Brain microvascular endothelial cell (primary cell): ENCODE data around the gene DUSP11.
"Not testable (repeated sequence)": the region's sequence is repeated elsewhere in the genome, so short reads cannot be mapped to it uniquely, and the experiment has no call there.

Experiments used
- DNase-seq: peaks from one replicate; pipeline ENCODE4 v3.0.0-alpha.2; 2020
- H3K27ac ChIP-seq: fragments of 250-450 bp; sonication (Bioruptor Pico); 2 replicates; pipeline ENCODE4 v1.5.1; 2020; ENCODE audit warnings: mild to moderate bottlenecking, moderate library complexity
- H3K27me3 ChIP-seq: fragments of 250-450 bp; sonication (Bioruptor Pico); replicated peaks from 2 replicates; pipeline ENCODE4 v1.5.1; 2020; ENCODE audit warnings: mild to moderate bottlenecking
- H3K36me3 ChIP-seq: fragments of 250-450 bp; sonication (Bioruptor Pico); replicated peaks from 2 replicates; pipeline ENCODE4 v1.5.1; 2020; ENCODE audit warnings: mild to moderate bottlenecking
- H3K4me3 ChIP-seq: 2 replicates; pipeline ENCODE4 v1.5.1; 2011; ENCODE audit warnings: low read depth, mild to moderate bottlenecking, control low read depth, low read length, moderate library complexity
- in situ Hi-C: cut with HindIII; loops from 2 replicates; pipeline ENCODE4 v1.10.0; 2017; ENCODE audit warnings: low sequenced_read_pairs, low pct_ligation_motif_present
- TF ChIP-seq, protein P1 (sequence below): IDR thresholded peaks from 2 replicates; pipeline ENCODE4 v1.5.1; 2011; ENCODE audit warnings: low read depth, mild to moderate bottlenecking, moderate library complexity, low read length, control low read depth, inconsistent platforms; ENCODE audit errors: missing control alignments

The DUSP11 gene

DNA sequence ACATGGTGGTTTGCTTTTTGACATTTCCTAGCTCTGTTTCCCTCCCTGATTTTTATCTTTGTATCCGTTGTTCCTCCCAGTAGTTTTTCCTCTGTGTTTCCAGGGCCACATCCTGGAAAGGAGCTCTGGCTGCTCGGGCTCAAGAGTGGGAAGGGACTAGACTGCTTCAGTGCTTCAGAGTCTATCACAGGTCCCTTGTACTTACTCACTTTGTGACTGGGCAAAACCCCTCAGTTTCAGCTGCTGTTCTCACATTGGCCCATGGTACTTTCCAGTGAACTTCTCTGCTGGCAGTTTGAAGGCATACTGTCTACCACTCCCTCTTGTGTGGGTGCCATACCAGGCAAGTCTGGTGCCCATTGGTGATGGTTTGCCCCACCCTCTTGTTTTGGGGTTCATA lies 41.3 kb upstream of the DUSP11 start:
- no peak overlapping the region for H3K27ac ChIP-seq
- no peak overlapping the region for H3K4me3 ChIP-seq
- TF ChIP-seq, protein P1, sequence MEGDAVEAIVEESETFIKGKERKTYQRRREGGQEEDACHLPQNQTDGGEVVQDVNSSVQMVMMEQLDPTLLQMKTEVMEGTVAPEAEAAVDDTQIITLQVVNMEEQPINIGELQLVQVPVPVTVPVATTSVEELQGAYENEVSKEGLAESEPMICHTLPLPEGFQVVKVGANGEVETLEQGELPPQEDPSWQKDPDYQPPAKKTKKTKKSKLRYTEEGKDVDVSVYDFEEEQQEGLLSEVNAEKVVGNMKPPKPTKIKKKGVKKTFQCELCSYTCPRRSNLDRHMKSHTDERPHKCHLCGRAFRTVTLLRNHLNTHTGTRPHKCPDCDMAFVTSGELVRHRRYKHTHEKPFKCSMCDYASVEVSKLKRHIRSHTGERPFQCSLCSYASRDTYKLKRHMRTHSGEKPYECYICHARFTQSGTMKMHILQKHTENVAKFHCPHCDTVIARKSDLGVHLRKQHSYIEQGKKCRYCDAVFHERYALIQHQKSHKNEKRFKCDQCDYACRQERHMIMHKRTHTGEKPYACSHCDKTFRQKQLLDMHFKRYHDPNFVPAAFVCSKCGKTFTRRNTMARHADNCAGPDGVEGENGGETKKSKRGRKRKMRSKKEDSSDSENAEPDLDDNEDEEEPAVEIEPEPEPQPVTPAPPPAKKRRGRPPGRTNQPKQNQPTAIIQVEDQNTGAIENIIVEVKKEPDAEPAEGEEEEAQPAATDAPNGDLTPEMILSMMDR: no peak
- no peaks in the 10 kb centered on the region for H3K27me3 ChIP-seq
- in situ Hi-C loops: no loop called here
- no peak for DNase-seq
- no peaks in the 10 kb centered on the region for H3K36me3 ChIP-seq

DNA sequence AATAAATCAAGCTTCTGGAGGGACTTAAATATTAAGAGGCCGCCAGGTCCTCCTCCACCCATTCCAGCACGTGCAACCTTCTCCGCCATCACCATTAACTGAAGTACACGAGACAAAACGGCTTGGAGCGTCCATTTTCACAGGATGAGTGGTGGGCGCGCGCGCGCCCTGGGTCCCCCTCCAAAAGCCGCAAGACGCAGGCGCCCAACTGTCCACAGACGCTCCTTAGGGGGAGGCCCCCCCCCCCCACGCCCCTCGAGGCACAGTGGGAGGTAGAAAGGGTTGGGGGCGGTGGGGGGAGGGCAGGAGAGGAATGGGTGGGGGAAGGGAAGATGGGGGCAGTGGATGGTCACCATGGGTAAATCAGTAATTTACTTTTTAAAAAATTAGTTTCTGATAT lies 38.4 kb upstream of the DUSP11 start:
- in situ Hi-C loops: no loop called here
- H3K36me3 ChIP-seq: no peaks in the 10 kb centered on the region
- H3K27ac ChIP-seq: no peak overlapping the region
- no peak overlapping the region for H3K4me3 ChIP-seq
- TF ChIP-seq, protein P1: no peak
- DNase-seq: no peak
- H3K27me3 ChIP-seq: peaks cover 2% of the 10 kb centered on the region

DNA sequence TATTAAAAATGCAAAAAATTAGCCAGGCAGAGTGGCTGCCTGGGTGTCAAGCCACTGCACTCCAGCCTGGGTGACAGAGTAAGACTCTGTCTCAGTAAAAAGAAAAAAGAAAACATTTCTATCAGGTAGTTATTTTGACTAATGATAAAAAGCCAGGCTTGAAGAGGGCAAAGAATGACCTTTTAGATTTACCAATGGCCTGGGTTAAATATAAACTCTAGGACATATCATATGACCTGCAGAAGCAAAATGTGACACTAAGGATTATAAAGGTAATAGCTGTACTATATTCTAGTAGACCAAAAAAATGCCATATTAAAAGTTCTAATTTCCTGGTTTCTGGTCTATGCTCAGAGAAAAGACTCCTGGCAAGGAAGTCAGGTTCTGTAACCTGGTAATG lies 32.7 kb upstream of the DUSP11 start:
- no peaks in the 10 kb centered on the region for H3K36me3 ChIP-seq
- in situ Hi-C loops: no loop called here
- H3K27ac ChIP-seq: no peak overlapping the region
- H3K27me3 ChIP-seq: peaks cover 2% of the 10 kb centered on the region
- DNase-seq: no peak
- TF ChIP-seq, protein P1: no peak
- no peak overlapping the region for H3K4me3 ChIP-seq

DNA sequence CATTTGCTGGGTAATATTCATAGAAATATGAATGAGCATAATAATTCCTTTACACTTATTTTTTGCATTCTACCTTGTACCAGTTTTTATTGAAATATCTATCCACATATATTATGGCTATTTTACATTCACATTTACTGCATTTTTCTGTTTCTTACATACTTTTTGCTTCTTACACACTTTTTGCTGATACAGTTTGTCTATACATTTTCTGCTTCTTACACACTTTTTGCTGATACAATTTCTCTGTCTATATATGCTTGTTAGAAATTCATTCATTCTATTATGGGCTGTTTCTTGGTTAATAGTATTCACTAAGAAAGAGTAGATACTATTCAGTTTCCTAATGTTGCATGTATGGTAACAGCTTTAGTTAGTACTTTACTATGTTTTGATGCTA lies 32.0 kb upstream of the DUSP11 start:
- TF ChIP-seq, protein P1: no peak
- peaks cover 2% of the 10 kb centered on the region for H3K27me3 ChIP-seq
- no peak overlapping the region for H3K27ac ChIP-seq
- no peaks in the 10 kb centered on the region for H3K36me3 ChIP-seq
- DNase-seq: no peak
- in situ Hi-C loops: no loop called here
- H3K4me3 ChIP-seq: no peak overlapping the region

DNA sequence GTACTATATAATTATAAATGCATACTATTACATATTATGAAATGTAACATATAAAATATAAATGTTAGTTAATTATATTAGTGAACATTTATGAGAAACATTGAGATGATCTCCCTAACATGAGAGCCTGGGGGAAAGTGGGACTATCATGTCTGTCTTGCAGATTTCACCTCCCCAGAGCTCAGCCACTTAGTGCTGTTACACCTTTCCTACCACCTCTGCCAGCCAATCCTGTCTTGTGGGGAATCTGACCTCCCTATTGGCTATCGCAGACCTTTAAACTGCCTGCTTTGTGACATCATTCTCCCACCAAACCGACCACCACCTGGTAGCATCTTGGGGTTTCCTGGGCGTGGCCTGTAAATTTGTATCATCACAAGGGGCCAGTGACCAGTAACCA lies 4.0 kb upstream of the DUSP11 start, which contains the start of gene C2orf78:
Gene C2orf78 (plus strand): TSS at position 301 of the 400 bp plus-strand sequence. CDS start 127 bp downstream, outside the sequence.
- DNase-seq, H3K27me3 ChIP-seq, in situ Hi-C loops, H3K27ac ChIP-seq, H3K36me3 ChIP-seq, H3K4me3 ChIP-seq: not testable (repeated sequence)

DNA sequence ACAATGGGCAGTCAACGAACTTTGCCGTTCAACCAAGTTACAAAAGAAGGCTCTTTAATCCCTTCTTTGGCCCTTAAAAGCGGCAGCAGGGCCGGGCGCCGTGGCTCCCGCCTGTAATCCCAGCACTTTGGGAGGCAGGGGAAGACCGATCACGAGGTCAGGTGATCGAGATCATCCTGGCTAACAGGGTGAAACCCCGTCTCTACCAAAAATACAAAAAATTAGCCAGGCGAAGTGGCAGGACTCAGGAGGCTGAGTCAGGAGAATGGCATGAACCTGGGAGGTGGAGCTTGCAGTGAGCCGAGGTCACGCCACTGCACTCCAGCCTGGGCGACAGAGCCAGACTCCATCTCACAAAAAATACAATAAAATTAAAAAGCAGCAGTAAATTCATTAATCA lies 3.5 kb upstream of the DUSP11 start:
- H3K4me3 ChIP-seq, in situ Hi-C loops, H3K27me3 ChIP-seq, H3K27ac ChIP-seq, H3K36me3 ChIP-seq: not testable (repeated sequence)
- peak; percentile 38 for DNase-seq

DNA sequence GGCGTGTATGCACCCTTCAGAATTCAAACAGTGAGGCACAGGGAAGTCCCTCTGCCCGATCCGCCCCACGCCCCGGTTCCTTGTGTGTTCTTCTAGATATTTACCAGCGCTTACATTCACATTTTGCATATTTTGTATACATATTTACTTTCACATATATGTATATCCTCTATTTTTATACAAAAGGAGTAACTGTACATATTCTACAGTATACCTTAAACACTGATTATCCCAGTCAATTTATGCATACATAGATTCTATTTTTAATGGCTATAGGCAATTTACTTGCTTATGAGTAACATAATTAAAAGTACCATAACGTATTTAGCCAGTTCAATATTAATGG lies 307 bp upstream of the DUSP11 start:
- TF ChIP-seq, protein P1: no peak
- DNase-seq: no peak
- peak overlapping the region; percentile 83 for H3K4me3 ChIP-seq
- peaks cover 7% of the 10 kb centered on the region for H3K36me3 ChIP-seq
- in situ Hi-C loops: no loop called here
- no peaks in the 10 kb centered on the region for H3K27me3 ChIP-seq
- no peak overlapping the region for H3K27ac ChIP-seq

DNA sequence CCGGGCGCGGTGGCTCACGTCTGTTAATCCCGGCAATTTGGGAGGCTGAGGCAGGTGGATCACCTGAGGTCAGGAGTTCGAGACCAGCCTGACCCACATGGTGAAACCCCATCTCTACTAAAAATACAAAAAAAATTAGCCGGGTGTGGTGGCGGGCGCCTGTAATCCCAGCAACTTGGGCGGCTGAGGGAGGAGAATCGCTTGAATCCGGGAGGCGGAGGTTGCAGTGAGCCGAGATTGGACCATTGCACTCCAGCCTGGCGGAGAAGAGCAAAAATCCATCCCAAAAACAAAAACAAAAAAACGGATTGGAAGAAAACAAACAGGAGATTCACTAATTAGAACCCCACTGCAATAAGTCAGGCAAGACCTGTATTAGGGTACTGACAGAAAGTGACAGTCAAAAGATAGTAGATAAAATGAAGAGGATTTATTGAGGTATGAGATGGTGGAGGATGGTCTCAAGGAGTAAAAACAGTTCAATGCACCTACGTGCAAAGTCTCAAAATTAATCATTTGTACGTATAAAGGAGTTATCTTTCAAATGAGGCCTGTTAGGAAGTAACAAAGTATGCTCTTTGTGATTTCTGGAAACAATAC lies 936 bp downstream of the DUSP11 start:
- H3K27me3 ChIP-seq, DNase-seq, in situ Hi-C loops: not testable (repeated sequence)
- Histone ChIP-seq H3K4me3 (peak overlapping the region; percentile 83), H3K27ac (peak overlapping the region; percentile 88), H3K36me3 (peaks cover 18% of the 10 kb centered on the region)
